Transverse colon (tissue), 4 donors: ENCODE measurements around the gene AMER3. TPM values are rescaled to one million over a fixed set of nuclear protein-coding genes. Genes with fewer than 3 reads are reported as not detected.

Experiments used
- DNase-seq: peaks from one replicate; pipeline ENCODE4 v3.0.0-alpha.2; 2019
- H3K27ac ChIP-seq, 4 donors: fragments of 200-600 bp; sonication (generic); 2 replicates each; pipeline ENCODE4 v1.5.1; 2016 to 2018; ENCODE audit warnings: inconsistent platforms in 4 of 4
- H3K27me3 ChIP-seq: fragments of 200-600 bp; sonication (generic); 2 replicates; pipeline ENCODE4 v1.5.1; 2017; ENCODE audit warnings: inconsistent platforms
- H3K36me3 ChIP-seq, 4 donors: fragments of 200-600 bp; sonication (generic); 2 replicates each; pipeline ENCODE4 v1.5.1; 2017 to 2019; ENCODE audit warnings: inconsistent platforms in 4 of 4
- H3K4me1 ChIP-seq, 4 donors: fragments of 200-600 bp; sonication (generic); 2 replicates each; pipeline ENCODE4 v1.5.1; 2017 to 2020; ENCODE audit warnings: inconsistent platforms in 4 of 4
- H3K4me3 ChIP-seq, 4 donors: fragments of 200-600 bp; sonication (generic); 1 replicate in 1 of 4; 2 replicates in 3 of 4; pipeline versions ENCODE4 v1.5.1 to v1.6.1; 2017 to 2019; ENCODE audit warnings: inconsistent platforms in 4 of 4
- H3K9me3 ChIP-seq, 2 donors: fragments of 200-600 bp; sonication (generic); 2 replicates each; pipeline ENCODE4 v1.5.1; 2017 to 2019; ENCODE audit warnings: inconsistent platforms in 2 of 2
- EP300 ChIP-seq: sonication (generic); formaldehyde crosslinking; IDR thresholded peaks from one replicate; pipeline ENCODE4 v1.6.1; 2017; ENCODE audit warnings: antibody characterized with exemption, low read depth
- POLR2A ChIP-seq: fragments of 450-650 bp; IDR thresholded peaks from one replicate; pipeline ENCODE4 v1.6.1; 2016; ENCODE audit warnings: antibody characterized with exemption, mild to moderate bottlenecking, moderate library complexity
- POLR2AphosphoS5 ChIP-seq, 3 donors: sonication (generic); formaldehyde crosslinking; IDR thresholded peaks; one replicate each; pipeline ENCODE4 v1.6.1; 2016; ENCODE audit warnings: antibody characterized with exemption in 3 of 3
- WGBS, 2 donors: methylation state at CpG; one replicate each; pipeline ENCODE4 v1.1.5; 2018; ENCODE audit warnings: low coverage in 1 of 2; 5-methylcytosine and 5-hydroxymethylcytosine counted together
- in situ Hi-C, 4 donors: fragments of 200-750 bp; cut with MboI; loops; one replicate each; pipeline versions ENCODE4 v1.15.0 to v1.15.1; 2017; ENCODE audit warnings: low sequenced_read_pairs in 3 of 4, low pct_ligation_motif_present in 1 of 4, low pct_unique_long_range_greater_than_20kb in 1 of 4
- intact Hi-C: fragments of 100-400 bp; cut with DNase I; formaldehyde crosslinking; loops from one replicate; pipeline ENCODE4 v1.15.1; 2023; ENCODE audit warnings: low total_unique reads
- total RNA-seq, 4 donors: library from RNA; depleted of rRNA; stranded (reverse); fragments of >200 nt; gene quantifications; one replicate each; pipeline ENCODE4 v1.1.0, GENCODE V29; 2016
- TF ChIP-seq, protein P1 (sequence below), 5 experiments: fragments of 200-600 bp in 3 of 5; fragments of 450-650 bp in 2 of 5; sonication (generic) in 3 of 5; IDR thresholded peaks; 1 replicate in 2 of 5; 2 replicates in 3 of 5; pipeline ENCODE4 v1.5.1; 2016 to 2017; ENCODE audit warnings: antibody characterized with exemption in 5 of 5, inconsistent platforms in 3 of 5, mild to moderate bottlenecking in 2 of 5, moderate library complexity in 1 of 5

The AMER3 gene
- total RNA-seq, 4 donors from 2014 or later: 0.27 to 0.32 TPM; not detected in 2

DNA sequence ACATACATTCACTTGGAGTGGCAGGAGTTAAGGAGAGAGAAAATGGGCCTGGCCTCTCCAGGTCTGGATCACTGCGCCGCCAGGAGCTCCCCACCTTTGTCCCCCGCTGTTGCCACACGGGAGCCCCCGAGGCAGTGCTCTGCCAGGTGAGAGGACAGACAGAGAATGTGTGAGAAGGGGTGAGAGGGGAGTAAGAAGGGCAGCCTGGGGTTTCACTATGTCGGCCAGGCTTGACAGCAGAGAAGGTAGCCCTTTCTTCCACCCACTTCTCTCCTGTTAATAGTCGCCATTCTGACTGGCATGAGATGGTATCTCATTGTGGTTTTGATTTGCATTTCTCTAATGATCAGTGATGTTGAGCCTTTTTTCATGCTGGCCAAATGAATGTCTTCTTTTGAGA lies 55.1 kb downstream of the AMER3 start:
- WGBS, 2 donors: 61 to 73% methylated on average over 5 to 7 of the region's 7 CpGs
- DNase-seq: no peak
- Histone ChIP-seq H3K4me1 (peaks cover 0 to 8% (median 4%) of the 10 kb centered on the region in 4 donors), H3K27ac (no peak overlapping the region), H3K4me3 (no peak overlapping the region), H3K9me3 (no peaks in the 10 kb centered on the region), H3K27me3 (no peaks in the 10 kb centered on the region), H3K36me3 (no peaks in the 10 kb centered on the region)
- TF ChIP-seq EP300 (no peak), POLR2AphosphoS5 (IDR thresholded peaks at IDR 0.05) (no peak), POLR2A (no peak)
- TF ChIP-seq, protein P1, sequence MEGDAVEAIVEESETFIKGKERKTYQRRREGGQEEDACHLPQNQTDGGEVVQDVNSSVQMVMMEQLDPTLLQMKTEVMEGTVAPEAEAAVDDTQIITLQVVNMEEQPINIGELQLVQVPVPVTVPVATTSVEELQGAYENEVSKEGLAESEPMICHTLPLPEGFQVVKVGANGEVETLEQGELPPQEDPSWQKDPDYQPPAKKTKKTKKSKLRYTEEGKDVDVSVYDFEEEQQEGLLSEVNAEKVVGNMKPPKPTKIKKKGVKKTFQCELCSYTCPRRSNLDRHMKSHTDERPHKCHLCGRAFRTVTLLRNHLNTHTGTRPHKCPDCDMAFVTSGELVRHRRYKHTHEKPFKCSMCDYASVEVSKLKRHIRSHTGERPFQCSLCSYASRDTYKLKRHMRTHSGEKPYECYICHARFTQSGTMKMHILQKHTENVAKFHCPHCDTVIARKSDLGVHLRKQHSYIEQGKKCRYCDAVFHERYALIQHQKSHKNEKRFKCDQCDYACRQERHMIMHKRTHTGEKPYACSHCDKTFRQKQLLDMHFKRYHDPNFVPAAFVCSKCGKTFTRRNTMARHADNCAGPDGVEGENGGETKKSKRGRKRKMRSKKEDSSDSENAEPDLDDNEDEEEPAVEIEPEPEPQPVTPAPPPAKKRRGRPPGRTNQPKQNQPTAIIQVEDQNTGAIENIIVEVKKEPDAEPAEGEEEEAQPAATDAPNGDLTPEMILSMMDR (IDR thresholded peaks at IDR 0.05): no peak
- intact Hi-C loops: no loop called here
- in situ Hi-C loops: no loop called here

DNA sequence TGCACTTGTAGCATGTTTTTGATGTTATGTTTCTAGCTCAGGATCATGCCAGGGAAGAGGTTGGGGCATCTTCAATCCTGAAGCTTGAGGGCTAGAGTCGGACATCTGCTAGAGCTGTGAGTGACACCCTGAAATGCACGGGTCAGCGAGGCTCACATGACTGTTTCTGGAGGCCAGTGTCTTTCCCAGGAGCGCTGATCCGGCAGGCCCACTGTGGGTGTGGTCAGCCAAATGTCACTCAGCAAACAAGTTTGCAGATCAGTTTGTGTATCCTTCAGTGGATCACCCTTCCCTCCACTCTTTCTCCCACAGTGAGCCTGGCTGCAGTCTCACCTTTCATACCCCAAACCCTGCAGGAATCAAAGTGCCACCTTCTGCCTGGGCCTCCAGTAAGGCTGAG lies 58.4 kb downstream of the AMER3 start:
- DNase-seq: no peak
- intact Hi-C loops (no loop called here), in situ Hi-C loops (no loop called here)
- Histone ChIP-seq H3K36me3 (no peaks in the 10 kb centered on the region), H3K27me3 (no peaks in the 10 kb centered on the region), H3K4me1 (no peaks in the 10 kb centered on the region), H3K9me3 (no peaks in the 10 kb centered on the region), H3K4me3 (no peak overlapping the region), H3K27ac (no peak overlapping the region)
- TF ChIP-seq, protein P1 (IDR thresholded peaks at IDR 0.05): no peak
- TF ChIP-seq POLR2AphosphoS5 (IDR thresholded peaks at IDR 0.05) (no peak), EP300 (no peak), POLR2A (no peak)
- WGBS, 2 donors: 46 to 60% methylated on average over 3 to 5 of the region's 5 CpGs

DNA sequence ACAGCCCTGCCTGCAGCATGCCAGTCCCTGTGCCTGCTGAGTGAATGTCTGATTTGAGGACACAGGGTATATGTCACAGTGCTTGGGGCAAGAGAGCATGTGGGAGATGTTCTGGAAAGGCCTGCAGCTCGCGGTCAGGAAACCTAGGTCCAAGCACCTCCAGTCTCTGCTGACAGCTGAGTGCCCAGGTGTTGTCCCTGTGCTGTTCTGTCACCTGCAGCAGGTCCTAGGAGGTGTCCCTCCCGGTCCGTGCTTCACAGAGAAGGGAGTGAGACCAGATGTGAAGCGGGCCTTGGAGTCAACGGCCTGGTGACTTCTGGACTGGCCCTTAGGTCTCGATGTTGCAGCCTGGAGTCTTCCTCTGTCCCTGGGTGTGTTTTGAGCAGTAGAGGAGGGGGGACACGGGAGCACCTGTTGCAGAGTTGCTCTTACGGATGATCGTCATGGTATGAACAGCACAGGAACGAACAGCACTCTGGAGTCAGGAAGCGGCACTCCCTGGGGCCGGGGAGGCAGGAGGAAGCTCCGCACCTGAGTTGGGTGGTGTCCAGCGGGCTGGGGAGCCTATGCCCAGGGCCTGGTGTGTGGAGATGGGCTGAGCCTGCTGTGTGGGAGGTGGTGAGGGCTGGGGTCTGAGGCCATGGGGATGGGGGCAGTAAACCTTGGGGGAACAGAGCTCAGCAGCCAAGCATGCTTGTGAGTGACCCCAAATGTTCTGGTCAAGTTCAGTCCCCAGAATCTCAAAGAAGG lies 59.8 kb downstream of the AMER3 start:
- Histone ChIP-seq H3K27ac (no peak overlapping the region), H3K4me3 (no peak overlapping the region), H3K27me3 (no peaks in the 10 kb centered on the region), H3K9me3 (no peaks in the 10 kb centered on the region), H3K4me1 (no peaks in the 10 kb centered on the region), H3K36me3 (no peaks in the 10 kb centered on the region)
- WGBS, 2 donors: 83% methylated on average over 13 of the region's 15 CpGs; no CpG with 5 or more reads in 1 of the 2 donors
- no peak for DNase-seq
- in situ Hi-C loops (no loop called here), intact Hi-C loops (no loop called here)
- TF ChIP-seq POLR2AphosphoS5 (IDR thresholded peaks at IDR 0.05) (no peak), POLR2A (no peak), EP300 (no peak)
- TF ChIP-seq, protein P1 (IDR thresholded peaks at IDR 0.05): no peak

Other genes starting within 250 kb of the AMER3 start
- under 1 TPM in 1 of 4 donors, not detected in 3; under 0.01 TPM for gene POTEI, start 246.2 kb upstream of the AMER3 start, total RNA-seq
- not detected for gene CFC1B, start 234.3 kb upstream of the AMER3 start, total RNA-seq
- gene CFC1, start 156.0 kb upstream of the AMER3 start, total RNA-seq: 1 to 10 TPM in 1 of 4 donors, not detected in 3; 1.1 TPM
- gene POTEJ, start 144.1 kb upstream of the AMER3 start, total RNA-seq: under 1 TPM in 1 of 4 donors, not detected in 3; 0.60 TPM
- gene GPR148, start 26.5 kb upstream of the AMER3 start, total RNA-seq: not detected
- 10 to 100 TPM in 1 of 4 donors, 1 to 10 TPM in 3; 1.2 to 16.8 (median 1.7) TPM for gene ARHGEF4, start 81.4 kb downstream of the AMER3 start, total RNA-seq